ENCODE measurements around the gene MAD1L1.

- TF ChIP-seq ZNF70 (CRISPR knock-in tag; IDR thresholded peaks at IDR 0.05): no peak
- no peak for TF ChIP-seq ZNF8 (CRISPR knock-in tag; IDR thresholded peaks at IDR 0.05)
- TF ChIP-seq ZNF565 (CRISPR knock-in tag; conservative IDR thresholded peaks at IDR 0.05; ENCODE audit: low read depth): no peak
- no peak for TF ChIP-seq ZFP30 (CRISPR knock-in tag; IDR thresholded peaks at IDR 0.05)
- no peak for TF ChIP-seq PATZ1 (CRISPR knock-in tag; IDR thresholded peaks at IDR 0.05; ENCODE audit: borderline replicate concordance)
- TF ChIP-seq ESRRG (CRISPR knock-in tag; IDR thresholded peaks at IDR 0.05): no peak
- no peak for TF ChIP-seq TOX (CRISPR knock-in tag; IDR thresholded peaks at IDR 0.05; ENCODE audit: borderline replicate concordance)
Measured at GRCh38 chr7:2186166-2186565, 46.6 kb downstream of the MAD1L1 start.

Measured in SK-N-SH treated with all-trans-retinoic acid at 6 μM for 48 hours (cell line).